Measurements from ENCODE around the gene MGMT. TPM values are rescaled to one million over a fixed set of nuclear protein-coding genes. Genes with fewer than 3 reads are reported as not detected.

MGMT gene
- total and polyA plus RNA-seq, 5 donors from 2014 or later: 18.7 to 48.0 (median 35.2) TPM

GRCh38 chr10:129483430-129484010 lies 16.5 kb downstream of the MGMT start:
- no peak overlapping the region for H3K4me3 ChIP-seq (ENCODE audit: low read depth, low read length)
- H3K27ac Mint-ChIP-seq: no peak overlapping the region
- no peak overlapping the region for H3K27ac ChIP-seq (ENCODE audit: insufficient read depth, low read length, poor library complexity, severe bottlenecking)
- peaks cover 5% of the 10 kb centered on the region for H3K27me3 Mint-ChIP-seq
- peaks cover 32 to 34% of the 10 kb centered on the region in 2 experiments for H3K9me3 ChIP-seq (ENCODE audit: control insufficient read depth in 2 of 2, low read length in 2 of 2)
- peaks cover 6 to 18% (median 8%) of the 10 kb centered on the region in 4 donors for H3K4me1 Mint-ChIP-seq
- H3K4me1 ChIP-seq (ENCODE audit: control insufficient read depth, insufficient read depth, low read length, poor library complexity, severe bottlenecking): no peaks in the 10 kb centered on the region
- H3K27me3 ChIP-seq (ENCODE audit: control insufficient read depth, insufficient read depth, low read length): no peaks in the 10 kb centered on the region
- no peak overlapping the region for H3K4me3 Mint-ChIP-seq
- no peak for DNase-seq
- H3K9me3 Mint-ChIP-seq: peaks cover 7 to 47% (median 16%) of the 10 kb centered on the region in 7 donors
- no peak for ATAC-seq (ENCODE audit: low read depth in 2 of 2)
- H3K36me3 ChIP-seq (ENCODE audit: control insufficient read depth, insufficient read depth, low read length): peaks cover 2% of the 10 kb centered on the region
- H3K36me3 Mint-ChIP-seq: peaks cover 29% of the 10 kb centered on the region

- Mint-ChIP-seq H3K27me3 (peaks cover 5% of the 10 kb centered on the region), H3K36me3 (peaks cover 23% of the 10 kb centered on the region), H3K4me1 (peaks cover under 1 to 11% (median 6%) of the 10 kb centered on the region in 4 donors), H3K4me3 (no peak overlapping the region), H3K9me3 (peaks cover 5 to 49% (median 23%) of the 10 kb centered on the region in 7 donors), H3K27ac (no peak overlapping the region)
- H3K27me3 ChIP-seq (ENCODE audit: control insufficient read depth, insufficient read depth, low read length): no peaks in the 10 kb centered on the region
- no peak overlapping the region for H3K27ac ChIP-seq (ENCODE audit: insufficient read depth, low read length, poor library complexity, severe bottlenecking)
- H3K4me3 ChIP-seq (ENCODE audit: low read depth, low read length): no peak overlapping the region
- peaks cover 45 to 47% of the 10 kb centered on the region in 2 experiments for H3K9me3 ChIP-seq (ENCODE audit: control insufficient read depth in 2 of 2, low read length in 2 of 2)
- H3K36me3 ChIP-seq (ENCODE audit: control insufficient read depth, insufficient read depth, low read length): no peaks in the 10 kb centered on the region
- DNase-seq (no peak), ATAC-seq (ENCODE audit: low read depth in 2 of 2) (no peak)
- H3K4me1 ChIP-seq (ENCODE audit: control insufficient read depth, insufficient read depth, low read length, poor library complexity, severe bottlenecking): no peaks in the 10 kb centered on the region
These were observed 19.8 kb downstream of the MGMT start for GRCh38 chr10:129486805-129487204.

DNA sequence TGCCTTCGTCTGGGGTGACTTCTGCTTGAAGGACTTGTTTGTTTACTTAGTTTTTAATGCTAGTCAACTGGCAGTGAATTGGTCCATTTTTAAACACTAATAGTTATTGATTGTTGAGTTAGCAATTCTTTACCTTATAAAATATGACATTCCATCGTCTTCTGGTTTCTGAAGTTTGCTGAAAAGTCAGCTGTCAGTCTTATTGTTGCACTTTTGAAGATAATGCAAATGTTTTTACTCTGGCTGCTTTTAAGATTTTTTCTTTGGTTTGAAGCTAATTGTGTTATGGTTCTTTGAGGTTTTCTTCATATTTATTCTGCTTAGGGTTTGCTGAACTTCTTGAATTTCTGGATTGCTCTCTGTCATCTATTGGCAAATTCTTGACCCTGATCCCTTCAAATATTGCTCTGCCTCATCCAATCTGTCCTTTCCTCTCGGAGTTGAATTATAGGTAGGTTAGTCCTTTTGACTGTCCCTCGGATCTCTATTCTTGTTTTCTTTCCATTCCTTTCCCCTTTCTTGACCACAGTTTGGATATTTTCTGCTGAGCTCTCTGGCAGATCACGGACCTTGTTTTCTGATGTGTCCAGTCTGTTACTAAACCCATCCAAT lies 24.2 kb downstream of the MGMT start:
- ATAC-seq (ENCODE audit: low read depth in 2 of 2) (no peak), DNase-seq (peak in 1 of 3 donors; percentile 19)
- Histone ChIP-seq H3K27ac (ENCODE audit: insufficient read depth, low read length, poor library complexity, severe bottlenecking) (no peak overlapping the region), H3K27me3 (ENCODE audit: control insufficient read depth, insufficient read depth, low read length) (no peaks in the 10 kb centered on the region), H3K9me3 (ENCODE audit: control insufficient read depth in 2 of 2, low read length in 2 of 2) (peaks cover 30 to 32% of the 10 kb centered on the region in 2 experiments), H3K4me1 (ENCODE audit: control insufficient read depth, insufficient read depth, low read length, poor library complexity, severe bottlenecking) (peaks cover 5% of the 10 kb centered on the region), H3K36me3 (ENCODE audit: control insufficient read depth, insufficient read depth, low read length) (no peaks in the 10 kb centered on the region), H3K4me3 (ENCODE audit: low read depth, low read length) (no peak overlapping the region)
- H3K4me1 Mint-ChIP-seq: peaks cover 4 to 22% (median 13%) of the 10 kb centered on the region in 4 donors
- H3K9me3 Mint-ChIP-seq: peaks cover 3 to 39% (median 12%) of the 10 kb centered on the region in 7 donors
- H3K4me3 Mint-ChIP-seq: no peak overlapping the region
- H3K36me3 Mint-ChIP-seq: peaks cover 29% of the 10 kb centered on the region
- H3K27me3 Mint-ChIP-seq: no peaks in the 10 kb centered on the region
- H3K27ac Mint-ChIP-seq: no peak overlapping the region

- peaks cover 0 to 20% (median 15%) of the 10 kb centered on the region in 4 donors for H3K4me1 Mint-ChIP-seq
- no peak overlapping the region for H3K4me3 Mint-ChIP-seq
- peaks cover 0 to 28% (median 9%) of the 10 kb centered on the region in 7 donors for H3K9me3 Mint-ChIP-seq
- peaks cover 44% of the 10 kb centered on the region for H3K36me3 Mint-ChIP-seq
- H3K36me3 ChIP-seq (ENCODE audit: control insufficient read depth, insufficient read depth, low read length): no peaks in the 10 kb centered on the region
- ATAC-seq (ENCODE audit: low read depth in 2 of 2) (no peak), DNase-seq (no peak)
- H3K4me1 ChIP-seq (ENCODE audit: control insufficient read depth, insufficient read depth, low read length, poor library complexity, severe bottlenecking): peaks cover 5% of the 10 kb centered on the region
- no peak overlapping the region for H3K4me3 ChIP-seq (ENCODE audit: low read depth, low read length)
- H3K27me3 Mint-ChIP-seq: no peaks in the 10 kb centered on the region
- H3K27ac Mint-ChIP-seq: no peak overlapping the region
- H3K27me3 ChIP-seq (ENCODE audit: control insufficient read depth, insufficient read depth, low read length): no peaks in the 10 kb centered on the region
- peaks cover 30 to 32% of the 10 kb centered on the region in 2 experiments for H3K9me3 ChIP-seq (ENCODE audit: control insufficient read depth in 2 of 2, low read length in 2 of 2)
- no peak overlapping the region for H3K27ac ChIP-seq (ENCODE audit: insufficient read depth, low read length, poor library complexity, severe bottlenecking)
These were observed 27.1 kb downstream of the MGMT start for GRCh38 chr10:129494176-129494575.

GRCh38 chr10:129494740-129495139 lies 27.7 kb downstream of the MGMT start:
- Histone ChIP-seq H3K27me3 (ENCODE audit: control insufficient read depth, insufficient read depth, low read length) (no peaks in the 10 kb centered on the region), H3K36me3 (ENCODE audit: control insufficient read depth, insufficient read depth, low read length) (no peaks in the 10 kb centered on the region), H3K9me3 (ENCODE audit: control insufficient read depth in 2 of 2, low read length in 2 of 2) (peaks cover 27 to 31% of the 10 kb centered on the region in 2 experiments), H3K4me3 (ENCODE audit: low read depth, low read length) (no peak overlapping the region), H3K4me1 (ENCODE audit: control insufficient read depth, insufficient read depth, low read length, poor library complexity, severe bottlenecking) (peaks cover 5% of the 10 kb centered on the region), H3K27ac (ENCODE audit: insufficient read depth, low read length, poor library complexity, severe bottlenecking) (no peak overlapping the region)
- Mint-ChIP-seq H3K4me1 (peaks cover 0 to 20% (median 15%) of the 10 kb centered on the region in 4 donors), H3K9me3 (peaks cover 0 to 24% (median 8%) of the 10 kb centered on the region in 7 donors), H3K36me3 (peaks cover 40% of the 10 kb centered on the region), H3K27ac (no peak overlapping the region), H3K4me3 (no peak overlapping the region), H3K27me3 (no peaks in the 10 kb centered on the region)
- no peak for DNase-seq
- ATAC-seq (ENCODE audit: low read depth in 2 of 2): no peak

DNA sequence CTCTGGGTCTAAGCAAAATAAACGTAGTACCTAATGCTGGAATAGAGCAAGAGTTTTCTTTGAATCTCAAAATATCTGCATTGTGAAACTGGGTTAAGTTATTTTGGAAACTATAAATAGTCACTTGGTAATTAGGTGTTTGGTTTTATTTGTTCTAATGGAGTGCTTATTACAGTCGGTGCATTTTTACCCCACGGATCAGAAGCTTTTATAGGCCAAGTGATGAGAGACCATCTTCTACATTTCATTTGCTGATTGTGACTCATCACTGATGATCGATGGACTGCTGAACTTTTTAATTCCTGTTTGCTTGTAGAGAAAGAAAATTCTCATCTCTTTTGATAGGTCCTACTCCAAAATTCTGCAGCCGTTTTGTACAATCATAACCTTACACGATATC lies 28.2 kb downstream of the MGMT start:
- DNase-seq (no peak), ATAC-seq (ENCODE audit: low read depth in 2 of 2) (no peak)
- Histone ChIP-seq H3K4me3 (ENCODE audit: low read depth, low read length) (no peak overlapping the region), H3K27ac (ENCODE audit: insufficient read depth, low read length, poor library complexity, severe bottlenecking) (no peak overlapping the region), H3K27me3 (ENCODE audit: control insufficient read depth, insufficient read depth, low read length) (no peaks in the 10 kb centered on the region), H3K4me1 (ENCODE audit: control insufficient read depth, insufficient read depth, low read length, poor library complexity, severe bottlenecking) (peaks cover 5% of the 10 kb centered on the region), H3K36me3 (ENCODE audit: control insufficient read depth, insufficient read depth, low read length) (no peaks in the 10 kb centered on the region), H3K9me3 (ENCODE audit: control insufficient read depth in 2 of 2, low read length in 2 of 2) (peaks cover 22 to 27% of the 10 kb centered on the region in 2 experiments)
- Mint-ChIP-seq H3K4me1 (peaks cover 0 to 20% (median 15%) of the 10 kb centered on the region in 4 donors), H3K36me3 (peaks cover 40% of the 10 kb centered on the region), H3K27ac (no peak overlapping the region), H3K9me3 (peaks cover 0 to 21% (median 8%) of the 10 kb centered on the region in 7 donors), H3K4me3 (no peak overlapping the region), H3K27me3 (no peaks in the 10 kb centered on the region)

- Mint-ChIP-seq H3K36me3 (peaks cover 42% of the 10 kb centered on the region), H3K27me3 (no peaks in the 10 kb centered on the region), H3K4me1 (peaks cover 0 to 20% (median 15%) of the 10 kb centered on the region in 4 donors), H3K9me3 (peaks cover 0 to 20% (median 8%) of the 10 kb centered on the region in 7 donors), H3K4me3 (no peak overlapping the region), H3K27ac (no peak overlapping the region)
- no peak for DNase-seq
- H3K4me3 ChIP-seq (ENCODE audit: low read depth, low read length): no peak overlapping the region
- H3K27me3 ChIP-seq (ENCODE audit: control insufficient read depth, insufficient read depth, low read length): no peaks in the 10 kb centered on the region
- no peak overlapping the region for H3K27ac ChIP-seq (ENCODE audit: insufficient read depth, low read length, poor library complexity, severe bottlenecking)
- peaks cover 5% of the 10 kb centered on the region for H3K4me1 ChIP-seq (ENCODE audit: control insufficient read depth, insufficient read depth, low read length, poor library complexity, severe bottlenecking)
- peaks cover 18 to 25% of the 10 kb centered on the region in 2 experiments for H3K9me3 ChIP-seq (ENCODE audit: control insufficient read depth in 2 of 2, low read length in 2 of 2)
- no peak for ATAC-seq (ENCODE audit: low read depth in 2 of 2)
- H3K36me3 ChIP-seq (ENCODE audit: control insufficient read depth, insufficient read depth, low read length): no peaks in the 10 kb centered on the region
These were observed 28.7 kb downstream of the MGMT start for GRCh38 chr10:129495698-129496097.
